Type B pancreatic cell (in vitro differentiated cells): ENCODE measurements around the gene ABCG1. TPM values are rescaled to one million over a fixed set of nuclear protein-coding genes. Genes with fewer than 3 reads are reported as not detected.
A peak's percentile ranks its signal among the peaks of the same experiment; 100 is the strongest.

Experiments used
- DNase-seq: peaks from one replicate; pipeline ENCODE4 v3.0.0; 2021; ENCODE audit warnings: mixed read lengths; ENCODE audit not compliant: unreplicated experiment; ENCODE audit errors: extremely low spot score
- H3K27ac Mint-ChIP-seq: 2 replicates; pipeline ENCODE4 v1.8.0; 2021; ENCODE audit warnings: mild to moderate bottlenecking, mixed read lengths
- H3K27me3 Mint-ChIP-seq: 2 replicates; pipeline ENCODE4 v1.8.0; 2021; ENCODE audit warnings: mixed read lengths
- H3K36me3 Mint-ChIP-seq: 2 replicates; pipeline ENCODE4 v1.8.0; 2021; ENCODE audit warnings: mixed read lengths
- H3K4me1 Mint-ChIP-seq: one replicate; pipeline ENCODE4 v1.8.0; 2021; ENCODE audit warnings: mixed read lengths; ENCODE audit not compliant: unreplicated experiment
- H3K4me3 Mint-ChIP-seq: 2 replicates; pipeline ENCODE4 v1.8.0; 2021; ENCODE audit warnings: mild to moderate bottlenecking, mixed read lengths
- H3K9me3 Mint-ChIP-seq: 2 replicates; pipeline ENCODE4 v1.8.0; 2021; ENCODE audit warnings: mixed read lengths
- total RNA-seq: library from RNA; stranded (reverse); gene quantifications from 2 replicates; pipeline ENCODE4 v1.2.1, GENCODE V29; 2021; ENCODE audit warnings: low replicate concordance
- TF ChIP-seq, protein P1 (sequence below): fragments of 200-600 bp; sonication (generic); conservative IDR thresholded peaks from 2 replicates; pipeline ENCODE4 v1.5.0; 2021; ENCODE audit warnings: antibody characterized with exemption, mild to moderate bottlenecking

ABCG1 gene
- total RNA-seq, 1 donor from 2014 or later: 6.2 TPM

DNA sequence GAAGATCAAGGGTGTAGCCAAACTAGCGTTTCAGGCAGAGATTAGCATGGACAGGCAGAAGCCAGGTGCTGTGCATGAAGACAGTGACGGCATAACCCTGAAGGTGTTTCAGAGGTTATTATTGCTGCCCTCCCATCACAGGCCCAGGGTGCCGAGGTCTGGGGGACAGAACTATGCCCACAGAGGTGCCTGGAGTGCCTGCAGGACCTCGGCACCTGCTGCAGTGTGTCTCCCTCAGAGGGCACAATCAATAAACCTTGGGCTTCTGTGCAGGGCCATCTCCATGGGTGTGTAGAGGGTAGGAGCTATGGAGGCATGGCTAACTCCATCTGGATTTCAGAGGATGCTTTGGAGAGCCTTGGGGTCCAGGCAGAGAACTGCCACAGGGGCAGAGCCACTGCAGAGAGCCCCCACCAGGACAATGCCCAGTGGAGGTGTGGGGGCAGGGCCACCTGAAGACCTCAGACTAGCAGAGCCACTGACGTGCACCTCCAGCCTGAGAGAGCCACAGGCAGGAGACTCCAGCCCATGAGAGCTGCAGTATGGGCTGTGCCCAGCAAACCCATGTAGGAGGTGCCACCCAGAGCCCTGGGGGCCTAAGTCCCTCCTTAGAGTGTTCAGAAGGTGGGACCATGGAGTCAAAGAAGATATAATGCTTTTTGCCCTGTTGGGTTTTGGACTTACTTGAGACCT is 5.7 kb upstream of the ABCG1 start:
- Mint-ChIP-seq H3K27ac (no peak overlapping the region), H3K4me1 (peaks cover 26% of the 10 kb centered on the region), H3K4me3 (no peak overlapping the region), H3K36me3 (no peaks in the 10 kb centered on the region), H3K27me3 (peaks cover 15% of the 10 kb centered on the region), H3K9me3 (peaks cover 12% of the 10 kb centered on the region)
- TF ChIP-seq, protein P1, sequence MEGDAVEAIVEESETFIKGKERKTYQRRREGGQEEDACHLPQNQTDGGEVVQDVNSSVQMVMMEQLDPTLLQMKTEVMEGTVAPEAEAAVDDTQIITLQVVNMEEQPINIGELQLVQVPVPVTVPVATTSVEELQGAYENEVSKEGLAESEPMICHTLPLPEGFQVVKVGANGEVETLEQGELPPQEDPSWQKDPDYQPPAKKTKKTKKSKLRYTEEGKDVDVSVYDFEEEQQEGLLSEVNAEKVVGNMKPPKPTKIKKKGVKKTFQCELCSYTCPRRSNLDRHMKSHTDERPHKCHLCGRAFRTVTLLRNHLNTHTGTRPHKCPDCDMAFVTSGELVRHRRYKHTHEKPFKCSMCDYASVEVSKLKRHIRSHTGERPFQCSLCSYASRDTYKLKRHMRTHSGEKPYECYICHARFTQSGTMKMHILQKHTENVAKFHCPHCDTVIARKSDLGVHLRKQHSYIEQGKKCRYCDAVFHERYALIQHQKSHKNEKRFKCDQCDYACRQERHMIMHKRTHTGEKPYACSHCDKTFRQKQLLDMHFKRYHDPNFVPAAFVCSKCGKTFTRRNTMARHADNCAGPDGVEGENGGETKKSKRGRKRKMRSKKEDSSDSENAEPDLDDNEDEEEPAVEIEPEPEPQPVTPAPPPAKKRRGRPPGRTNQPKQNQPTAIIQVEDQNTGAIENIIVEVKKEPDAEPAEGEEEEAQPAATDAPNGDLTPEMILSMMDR: no peak
- DNase-seq: no peak

- no peak for DNase-seq
- Mint-ChIP-seq H3K9me3 (peaks cover 10% of the 10 kb centered on the region), H3K27ac (no peak overlapping the region), H3K36me3 (no peaks in the 10 kb centered on the region), H3K27me3 (peaks cover 15% of the 10 kb centered on the region), H3K4me1 (peaks cover 16% of the 10 kb centered on the region), H3K4me3 (no peak overlapping the region)
- TF ChIP-seq, protein P1: no peak
Measured at GRCh38 chr21:42214081-42214750, 4.7 kb upstream of the ABCG1 start.

DNA sequence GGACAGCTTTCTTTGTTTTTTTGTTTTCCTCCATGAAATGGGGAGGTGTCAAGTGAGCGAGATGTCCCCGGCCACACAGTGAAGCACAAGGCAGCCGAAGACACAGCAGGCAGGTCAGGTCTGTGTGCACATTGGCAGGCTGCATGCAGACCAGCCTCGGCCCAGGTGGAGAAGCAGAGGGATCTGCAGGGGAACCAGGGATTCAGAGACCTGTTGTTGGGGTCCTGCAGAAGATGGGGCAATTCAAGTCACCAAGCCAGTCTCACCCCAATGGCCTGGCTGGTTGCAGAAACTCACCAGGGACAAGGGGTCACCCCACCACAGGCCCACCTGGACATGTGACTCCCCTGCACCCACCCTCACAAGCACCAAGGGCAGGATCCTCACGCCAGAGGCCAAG is 4.0 kb upstream of the ABCG1 start:
- Mint-ChIP-seq H3K4me3 (no peak overlapping the region), H3K27me3 (peaks cover 16% of the 10 kb centered on the region), H3K36me3 (no peaks in the 10 kb centered on the region), H3K4me1 (peaks cover 10% of the 10 kb centered on the region), H3K27ac (no peak overlapping the region), H3K9me3 (peaks cover 10% of the 10 kb centered on the region)
- DNase-seq: no peak
- TF ChIP-seq, protein P1: no peak

- H3K4me3 Mint-ChIP-seq: no peak overlapping the region
- TF ChIP-seq, protein P1: no peak
- H3K36me3 Mint-ChIP-seq: no peaks in the 10 kb centered on the region
- peaks cover 10% of the 10 kb centered on the region for H3K9me3 Mint-ChIP-seq
- DNase-seq: no peak
- H3K27ac Mint-ChIP-seq: no peak overlapping the region
- peaks cover 9% of the 10 kb centered on the region for H3K4me1 Mint-ChIP-seq
- peaks cover 24% of the 10 kb centered on the region for H3K27me3 Mint-ChIP-seq
Measured at GRCh38 chr21:42215942-42216725, 2.8 kb upstream of the ABCG1 start.

DNA sequence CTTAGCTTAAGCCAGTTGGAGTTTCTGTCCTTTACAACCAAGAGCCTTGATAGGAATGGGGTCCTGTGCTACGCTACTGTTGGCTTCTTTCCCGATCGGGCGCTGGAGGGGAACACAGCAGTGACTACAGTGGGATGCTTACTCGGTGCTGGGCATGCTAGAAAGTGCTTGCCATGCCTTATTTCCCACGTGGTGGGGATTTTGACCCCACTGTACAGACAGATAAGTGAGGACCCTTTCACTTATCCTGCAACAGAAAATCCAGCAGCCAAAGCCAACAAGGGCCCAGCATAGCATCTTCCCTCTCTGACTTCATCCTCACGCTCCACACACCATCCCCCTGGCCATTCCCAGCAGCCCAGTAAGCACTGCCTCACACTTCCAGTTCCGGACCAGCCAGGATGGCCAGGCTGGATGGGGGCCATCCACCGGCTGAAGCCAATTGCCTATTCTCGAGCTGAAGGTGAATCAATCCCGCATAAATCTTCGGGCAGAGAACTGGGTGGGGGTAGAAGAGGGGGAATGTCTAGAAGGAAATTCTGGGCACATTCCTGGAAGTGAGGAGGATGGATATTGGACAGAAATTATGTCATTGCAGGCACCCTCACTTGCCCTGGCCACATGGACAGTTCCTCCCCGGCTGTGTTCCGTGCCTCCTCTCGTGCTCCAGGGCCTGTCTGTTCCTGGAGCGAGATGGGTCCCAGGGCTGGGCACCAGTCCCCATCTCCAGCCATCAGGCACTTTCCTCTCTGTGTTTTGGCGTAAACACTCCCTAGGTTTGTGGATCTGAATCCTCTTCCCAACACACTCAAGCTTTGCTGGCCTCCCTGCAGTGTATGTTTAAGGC is 2.0 kb upstream of the ABCG1 start:
- Mint-ChIP-seq H3K4me1 (peaks cover 14% of the 10 kb centered on the region), H3K36me3 (no peaks in the 10 kb centered on the region), H3K27ac (no peak overlapping the region), H3K27me3 (peaks cover 28% of the 10 kb centered on the region), H3K9me3 (peaks cover 10% of the 10 kb centered on the region), H3K4me3 (peak overlapping the region; percentile 34)
- DNase-seq: no peak
- TF ChIP-seq, protein P1: no peak
